ENCODE data around the gene LCP1.
A peak's percentile ranks its signal among the peaks of the same experiment; 100 is the strongest.

The LCP1 gene

GRCh38 chr13:46113596-46113995 lies 68.4 kb downstream of the LCP1 start:
- Histone ChIP-seq H3K4me1 (ENCODE audit: control insufficient read depth, insufficient read depth, low read length) (no peaks in the 10 kb centered on the region), H3K4me3 (ENCODE audit: low read depth, low read length) (no peak overlapping the region), H3K9me3 (ENCODE audit: control insufficient read depth, insufficient read depth, low read depth, low read length) (no peaks in the 10 kb centered on the region), H3K27ac (ENCODE audit: extremely low read depth, low read depth, low read length) (no peak overlapping the region), H3K36me3 (ENCODE audit: control insufficient read depth in 2 of 2, insufficient read depth in 1 of 2, low read length in 2 of 2) (no peaks in the 10 kb centered on the region)
- CTCF ChIA-PET = interaction anchor here (1.3 kb wide), 1 partner anchor 12 kb away, joined by 4 read pairs; no protein-coding TSS in a partner anchor
- no peak for TF ChIP-seq ZNF548 (tag by site-specific recombination; IDR thresholded peaks at IDR 0.05)
- TF ChIP-seq ZNF677 (tag by site-specific recombination; IDR thresholded peaks at IDR 0.05) = no peak
- peak; percentile 49 for TF ChIP-seq ZIC2 (tag by site-specific recombination; IDR thresholded peaks at IDR 0.05)
- POLR2A ChIA-PET = no interaction called here

- POLR2A ChIA-PET = no interaction called here
- no peak overlapping the region for H3K4me3 ChIP-seq (ENCODE audit: low read depth, low read length)
- TF ChIP-seq ZNF214 (tag by site-specific recombination; IDR thresholded peaks at IDR 0.05; ENCODE audit: borderline replicate concordance) (no peak), ZNF341 (tag by site-specific recombination; IDR thresholded peaks at IDR 0.05; ENCODE audit: low read depth) (no peak), ZNF792 (tag by site-specific recombination; IDR thresholded peaks at IDR 0.05) (no peak), KLF7 (tag by site-specific recombination; IDR thresholded peaks at IDR 0.05; ENCODE audit: borderline replicate concordance) (no peak), ZNF514 (tag by site-specific recombination; IDR thresholded peaks at IDR 0.05) (no peak), ZSCAN23 (tag by site-specific recombination; IDR thresholded peaks at IDR 0.05) (no peak), ZNF140 (tag by site-specific recombination; IDR thresholded peaks at IDR 0.05) (no peak)
- no peaks in the 10 kb centered on the region for H3K9me3 ChIP-seq (ENCODE audit: control insufficient read depth, insufficient read depth, low read depth, low read length)
- no peaks in the 10 kb centered on the region for H3K4me1 ChIP-seq (ENCODE audit: control insufficient read depth, insufficient read depth, low read length)
- CTCF ChIA-PET = interaction anchor here (1.3 kb wide), 1 partner anchor 15 kb away, joined by 4 read pairs; no protein-coding TSS in a partner anchor
- no peaks in the 10 kb centered on the region for H3K36me3 ChIP-seq (ENCODE audit: control insufficient read depth in 2 of 2, insufficient read depth in 1 of 2, low read length in 2 of 2)
- no peak overlapping the region for H3K27ac ChIP-seq (ENCODE audit: extremely low read depth, low read depth, low read length)
Observed at GRCh38 chr13:46111151-46111550, 70.8 kb downstream of the LCP1 start.

- TF ChIP-seq ZNF624 (tag by site-specific recombination; IDR thresholded peaks at IDR 0.05) (no peak), ZEB2 (tag by site-specific recombination; IDR thresholded peaks at IDR 0.05) (no peak), PATZ1 (tag by site-specific recombination; IDR thresholded peaks at IDR 0.05) (no peak), ZNF248 (tag by site-specific recombination; IDR thresholded peaks at IDR 0.05) (no peak), OSR2 (tag by site-specific recombination; IDR thresholded peaks at IDR 0.05) (no peak), ZNF19 (tag by site-specific recombination; IDR thresholded peaks at IDR 0.05; ENCODE audit: low read depth) (no peak), PRDM2 (tag by site-specific recombination; IDR thresholded peaks at IDR 0.05; ENCODE audit: borderline replicate concordance) (no peak)
- ChIA-PET CTCF (interaction anchor here (0.6 kb wide), 1 partner anchor 10 kb away, joined by 3 read pairs; no protein-coding TSS in a partner anchor), POLR2A (no interaction called here)
- Histone ChIP-seq H3K9me3 (ENCODE audit: control insufficient read depth, insufficient read depth, low read depth, low read length) (no peaks in the 10 kb centered on the region), H3K27ac (ENCODE audit: extremely low read depth, low read depth, low read length) (no peak overlapping the region), H3K36me3 (ENCODE audit: control insufficient read depth in 2 of 2, insufficient read depth in 1 of 2, low read length in 2 of 2) (no peaks in the 10 kb centered on the region), H3K4me3 (ENCODE audit: low read depth, low read length) (no peak overlapping the region), H3K4me1 (ENCODE audit: control insufficient read depth, insufficient read depth, low read length) (no peaks in the 10 kb centered on the region)
Observed at GRCh38 chr13:46109451-46109850, 72.5 kb downstream of the LCP1 start.
